Mucosa of rectum (tissue), 2 donors: ENCODE results near the gene CDC25A.
"Not testable (repeated sequence)": the region's sequence is repeated elsewhere in the genome, so short reads cannot be mapped to it uniquely, and the experiment has no call there.

ENCODE experiments used
- H3K27ac ChIP-seq, 2 donors: one replicate each; pipeline ENCODE4 v1.7.0; 2013; ENCODE audit warnings: inconsistent platforms in 2 of 2, low read depth in 2 of 2, low read length in 2 of 2
- H3K27me3 ChIP-seq, 2 donors: one replicate each; pipeline ENCODE4 v1.7.0; 2013; ENCODE audit warnings: low read length in 2 of 2; ENCODE audit not compliant: control insufficient read depth in 2 of 2, insufficient read depth in 2 of 2
- H3K36me3 ChIP-seq, 2 donors: one replicate each; pipeline ENCODE4 v1.7.0; 2013; ENCODE audit warnings: low read length in 2 of 2; ENCODE audit not compliant: control insufficient read depth in 2 of 2, insufficient read depth in 2 of 2
- H3K4me1 ChIP-seq, 2 donors: one replicate each; pipeline ENCODE4 v1.7.0; 2013; ENCODE audit warnings: low read length in 2 of 2, mild to moderate bottlenecking in 1 of 2; ENCODE audit not compliant: control insufficient read depth in 2 of 2, insufficient read depth in 2 of 2
- H3K4me3 ChIP-seq, 2 donors: one replicate each; pipeline ENCODE4 v1.7.0; 2013; ENCODE audit warnings: low read length in 2 of 2
- H3K9ac ChIP-seq, 2 donors: one replicate each; pipeline ENCODE4 v1.7.0; 2013; ENCODE audit warnings: low read length in 2 of 2, low read depth in 1 of 2, mild to moderate bottlenecking in 1 of 2
- H3K9me3 ChIP-seq, 2 donors: one replicate each; pipeline ENCODE4 v1.7.0; 2013; ENCODE audit warnings: low read length in 2 of 2; ENCODE audit not compliant: control insufficient read depth in 2 of 2
- donor health status: healthy.
- donor health status: Normal muscosa, but diverticular disease.

The CDC25A gene

DNA sequence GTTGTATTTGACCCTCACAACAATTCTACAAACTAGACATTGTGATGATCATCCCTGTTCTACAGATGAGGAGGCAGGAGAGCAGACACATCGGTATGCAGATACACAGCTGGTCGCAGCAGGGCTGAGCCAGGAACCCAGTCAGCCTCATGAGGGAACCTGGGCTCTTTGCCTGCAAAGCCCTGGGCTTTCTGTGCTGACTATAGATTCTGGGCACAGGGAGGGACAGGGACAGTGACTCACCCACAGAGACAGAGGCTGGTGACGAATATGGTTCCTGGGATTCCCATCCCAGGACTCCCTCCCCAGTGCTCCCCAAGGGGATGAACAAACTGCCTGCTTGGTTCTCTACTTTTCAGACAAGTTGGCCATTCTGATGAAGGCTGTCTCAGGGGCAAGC is 31.3 kb upstream of the CDC25A start:
- Histone ChIP-seq H3K36me3 (no peaks in the 10 kb centered on the region), H3K9me3 (no peaks in the 10 kb centered on the region), H3K4me1 (peaks cover 0 to 3% of the 10 kb centered on the region in 2 donors)

DNA sequence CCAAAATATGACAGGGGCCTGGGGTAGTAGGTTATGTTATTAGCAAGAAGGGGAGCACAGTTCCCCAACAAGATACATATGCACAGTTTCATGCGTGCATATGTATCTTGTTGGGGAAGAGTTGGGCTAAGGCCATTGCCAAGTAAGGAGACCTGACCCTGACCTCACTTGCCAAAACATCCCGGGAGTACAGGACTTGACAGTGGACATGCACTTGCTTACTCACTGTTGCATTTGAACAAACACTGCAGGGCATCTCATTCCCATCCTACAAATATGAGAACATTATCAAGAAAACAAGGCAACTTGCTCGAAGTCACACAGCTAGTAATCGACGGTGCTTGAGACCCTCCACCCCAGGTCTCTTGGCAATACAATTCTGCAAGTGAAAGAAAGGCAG is 30.3 kb upstream of the CDC25A start:
- Histone ChIP-seq H3K4me3 (no peak overlapping the region), H3K9ac (no peak overlapping the region), H3K27ac (no peak overlapping the region), H3K36me3 (no peaks in the 10 kb centered on the region), H3K27me3 (no peaks in the 10 kb centered on the region), H3K9me3 (no peaks in the 10 kb centered on the region), H3K4me1 (peaks cover 0 to 3% of the 10 kb centered on the region in 2 donors)

More for the DNA sequence above, 31.3 kb upstream of the CDC25A start:
- H3K9ac ChIP-seq: no peak overlapping the region
- no peak overlapping the region for H3K4me3 ChIP-seq
- no peak overlapping the region for H3K27ac ChIP-seq
- H3K27me3 ChIP-seq: no peaks in the 10 kb centered on the region

DNA sequence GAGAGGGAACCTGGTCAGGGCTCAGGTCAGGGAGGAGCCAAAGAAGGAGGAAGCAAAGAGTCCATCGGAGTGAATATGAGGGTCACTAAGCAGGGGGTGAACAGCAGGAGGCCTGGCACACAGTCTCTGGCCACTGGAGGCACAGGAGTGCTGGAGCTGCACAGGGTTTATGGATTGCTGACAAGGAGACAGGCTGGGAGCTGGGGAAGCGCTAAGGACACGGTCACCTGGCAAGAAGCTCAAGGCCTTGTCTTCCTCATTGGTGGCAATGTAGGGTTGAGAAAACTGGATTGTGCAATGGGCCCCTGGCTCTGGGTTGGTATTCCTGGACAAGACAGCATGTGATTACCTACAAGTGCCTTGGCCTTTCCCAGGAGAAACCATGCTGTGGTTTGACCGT is 29.2 kb upstream of the CDC25A start:
- Histone ChIP-seq H3K9ac (no peak overlapping the region), H3K36me3 (no peaks in the 10 kb centered on the region), H3K27ac (no peak overlapping the region), H3K4me3 (no peak overlapping the region), H3K4me1 (peaks cover 0 to 3% of the 10 kb centered on the region in 2 donors), H3K9me3 (no peaks in the 10 kb centered on the region), H3K27me3 (no peaks in the 10 kb centered on the region)

DNA sequence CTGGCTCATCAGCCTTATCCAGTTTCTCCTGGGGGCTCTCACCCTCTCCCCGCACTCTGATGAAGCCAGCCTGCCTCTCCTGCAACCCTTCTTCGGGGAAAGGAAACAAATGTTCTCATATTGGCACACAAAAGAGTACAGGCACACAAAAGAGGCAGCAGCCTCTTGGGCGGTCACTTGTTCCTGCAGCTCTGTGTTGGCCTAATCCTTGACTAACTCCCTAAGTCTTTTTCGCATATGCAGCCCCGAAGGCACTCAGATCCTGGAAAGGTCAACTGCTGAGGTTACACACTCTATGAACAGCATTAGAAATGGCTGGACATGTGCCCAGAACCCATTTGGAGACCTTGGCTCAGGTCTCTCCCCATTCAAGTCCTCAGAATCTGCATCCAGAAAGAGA is 27.7 kb upstream of the CDC25A start:
- Histone ChIP-seq H3K4me1 (peaks cover 0 to 3% of the 10 kb centered on the region in 2 donors), H3K9ac (no peak overlapping the region), H3K4me3 (no peak overlapping the region), H3K27me3 (no peaks in the 10 kb centered on the region), H3K27ac (peak overlapping the region; percentile 38 to 57), H3K36me3 (no peaks in the 10 kb centered on the region), H3K9me3 (no peaks in the 10 kb centered on the region)

DNA sequence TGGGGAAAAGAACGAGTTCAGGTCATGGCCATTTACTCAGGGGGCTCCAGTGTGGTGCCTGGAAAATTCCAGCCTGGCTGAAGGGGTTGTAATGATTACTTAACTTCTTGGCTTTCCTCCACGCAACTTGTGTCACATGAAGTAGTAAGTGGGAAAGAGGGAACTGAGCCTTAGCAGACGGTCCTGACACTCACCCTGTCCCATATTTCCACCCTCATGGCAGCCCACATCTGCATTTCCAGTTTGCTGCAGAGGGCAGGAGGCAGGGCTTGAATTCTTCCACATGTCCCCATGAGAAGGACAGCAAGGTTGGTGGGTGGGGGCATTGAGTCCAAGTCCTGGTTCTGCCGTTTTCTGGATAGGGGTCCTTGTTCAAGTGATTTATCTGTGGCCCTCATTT is 27.2 kb upstream of the CDC25A start:
- Histone ChIP-seq H3K36me3 (no peaks in the 10 kb centered on the region), H3K27ac (peak overlapping the region; percentile 38 to 57), H3K9me3 (no peaks in the 10 kb centered on the region), H3K4me1 (peaks cover 0 to 3% of the 10 kb centered on the region in 2 donors), H3K9ac (no peak overlapping the region), H3K27me3 (no peaks in the 10 kb centered on the region), H3K4me3 (no peak overlapping the region)

DNA sequence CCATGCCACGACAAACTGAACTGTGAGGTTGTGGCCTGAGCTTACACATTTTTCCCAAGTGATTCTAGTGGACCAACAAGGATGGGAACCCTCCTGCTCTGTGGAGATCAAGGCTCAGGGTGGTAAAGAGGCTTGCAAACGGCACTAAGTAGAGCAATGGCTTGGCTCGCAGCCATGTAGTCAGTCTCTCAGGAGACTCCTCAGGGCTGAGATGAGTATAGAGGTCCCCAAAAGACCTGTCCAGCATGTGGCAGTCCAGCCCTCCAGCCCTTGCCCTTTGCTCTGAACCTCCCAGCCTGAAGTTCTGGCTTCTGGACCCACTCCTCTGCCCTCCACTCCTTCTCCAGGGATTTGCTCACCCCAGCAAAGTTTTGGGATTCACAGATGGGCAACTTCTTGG is 26.8 kb upstream of the CDC25A start:
- Histone ChIP-seq H3K4me3 (no peak overlapping the region), H3K9me3 (no peaks in the 10 kb centered on the region), H3K9ac (no peak overlapping the region), H3K4me1 (peaks cover 0 to 3% of the 10 kb centered on the region in 2 donors), H3K36me3 (no peaks in the 10 kb centered on the region), H3K27me3 (no peaks in the 10 kb centered on the region), H3K27ac (peak overlapping the region; percentile 26 to 38)

DNA sequence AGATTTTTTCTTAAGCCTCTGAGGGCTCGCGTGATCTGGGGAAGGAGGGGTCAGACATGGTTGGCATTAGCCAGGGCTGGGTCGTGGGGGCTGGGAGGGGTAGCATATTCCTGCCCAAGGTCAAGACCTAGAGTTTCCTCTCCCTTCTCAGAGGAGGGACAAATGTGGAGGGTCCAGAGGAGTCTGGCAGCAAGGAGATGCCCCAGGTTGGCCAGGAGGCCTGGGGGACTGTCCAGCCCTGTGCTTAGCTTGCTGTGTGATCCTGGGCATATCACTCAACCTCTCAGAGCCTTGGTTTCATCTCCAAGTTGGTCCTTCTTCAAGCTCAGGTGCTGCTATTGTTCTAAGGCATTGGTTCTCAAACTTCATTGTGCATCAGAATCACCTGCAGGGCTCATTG is 26.0 kb upstream of the CDC25A start:
- Histone ChIP-seq H3K9me3 (no peaks in the 10 kb centered on the region), H3K4me1 (peaks cover 0 to 3% of the 10 kb centered on the region in 2 donors), H3K4me3 (no peak overlapping the region), H3K36me3 (no peaks in the 10 kb centered on the region), H3K27ac (no peak overlapping the region), H3K9ac (no peak overlapping the region), H3K27me3 (no peaks in the 10 kb centered on the region)

DNA sequence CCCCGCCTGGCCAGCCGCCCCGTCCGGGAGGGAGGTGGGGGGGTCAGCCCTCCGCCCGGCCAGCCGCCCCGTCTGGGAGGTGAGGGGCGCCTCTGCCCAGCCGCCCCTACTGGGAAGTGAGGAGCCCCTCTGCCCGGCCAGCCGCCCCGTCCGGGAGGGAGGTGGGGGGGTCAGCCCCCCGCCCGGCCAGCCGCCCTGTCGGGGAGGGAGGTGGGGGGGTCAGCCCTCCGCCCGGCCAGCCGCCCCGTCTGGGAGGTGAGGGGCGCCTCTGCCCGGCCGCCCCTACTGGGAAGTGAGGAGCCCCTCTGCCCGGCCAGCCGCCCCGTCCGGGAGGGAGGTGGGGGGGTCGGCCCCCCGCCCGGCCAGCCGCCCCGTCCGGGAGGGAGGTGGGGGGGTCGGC is 23.6 kb upstream of the CDC25A start:
- H3K36me3 ChIP-seq, H3K27me3 ChIP-seq, H3K27ac ChIP-seq, H3K9me3 ChIP-seq, H3K4me3 ChIP-seq, H3K4me1 ChIP-seq, H3K9ac ChIP-seq: not testable (repeated sequence)

DNA sequence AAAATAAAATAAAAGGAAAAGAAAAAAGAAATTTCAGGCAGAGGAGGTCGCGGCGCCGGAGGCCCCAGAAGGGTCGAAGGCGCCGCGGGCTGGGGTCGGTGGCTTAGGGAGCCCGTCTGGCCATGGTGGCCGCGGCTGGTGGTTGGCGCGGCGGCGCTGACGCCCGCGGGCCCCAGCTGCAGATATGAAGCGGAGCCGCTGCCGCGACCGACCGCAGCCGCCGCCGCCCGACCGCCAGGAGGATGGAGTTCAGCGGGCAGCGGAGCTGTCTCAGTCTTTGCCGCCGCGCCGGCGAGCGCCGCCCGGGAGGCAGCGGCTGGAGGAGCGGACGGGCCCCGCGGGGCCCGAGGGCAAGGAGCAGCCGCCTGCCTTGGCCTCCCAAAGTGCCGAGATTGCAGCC is 22.3 kb upstream of the CDC25A start:
- H3K9me3 ChIP-seq, H3K36me3 ChIP-seq, H3K4me1 ChIP-seq, H3K9ac ChIP-seq, H3K27me3 ChIP-seq, H3K27ac ChIP-seq, H3K4me3 ChIP-seq: not testable (repeated sequence)

DNA sequence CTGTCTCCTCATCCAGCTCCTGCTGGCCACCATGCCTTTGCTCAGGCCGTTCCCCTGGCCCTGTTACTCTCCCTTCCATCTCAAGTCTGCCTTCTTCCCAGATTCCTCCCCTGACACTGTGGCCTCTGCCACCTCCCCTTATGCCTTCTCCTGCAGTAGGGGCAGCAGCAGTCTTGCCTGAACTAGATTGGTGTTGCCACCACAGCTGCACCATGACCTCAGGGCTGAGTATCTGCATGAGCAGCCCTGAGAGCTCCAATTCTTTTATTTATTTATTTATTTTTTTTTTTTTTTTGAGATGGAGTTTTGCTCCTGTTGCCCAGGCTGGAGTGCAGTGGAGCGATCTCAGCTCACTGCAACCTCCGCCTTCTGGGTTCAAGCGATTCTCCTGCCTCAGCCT is 21.2 kb upstream of the CDC25A start:
- Histone ChIP-seq H3K27me3 (no peaks in the 10 kb centered on the region), H3K9ac (no peak overlapping the region), H3K4me3 (no peak overlapping the region), H3K27ac (no peak overlapping the region), H3K9me3 (no peaks in the 10 kb centered on the region), H3K36me3 (no peaks in the 10 kb centered on the region), H3K4me1 (no peaks in the 10 kb centered on the region)

DNA sequence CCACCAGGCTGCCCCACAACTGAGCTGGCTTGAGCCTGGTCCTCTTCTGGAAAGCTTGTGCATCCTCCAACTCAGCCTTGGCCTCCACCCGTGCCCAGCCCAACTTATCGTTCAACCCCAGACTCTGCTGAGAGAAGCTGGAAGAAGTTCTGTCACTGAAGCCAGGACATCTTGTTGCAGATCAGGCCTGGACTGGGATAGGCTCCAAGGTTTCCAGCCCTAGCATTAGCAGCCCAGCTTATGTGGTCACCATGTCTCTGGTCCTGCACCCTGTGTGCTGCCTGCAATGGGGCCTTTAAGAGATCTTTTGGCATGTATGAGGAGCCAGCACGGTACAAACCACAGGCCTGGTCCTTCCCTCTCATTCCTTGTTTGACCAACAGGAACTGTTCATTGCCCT is 19.9 kb upstream of the CDC25A start:
- no peak overlapping the region for H3K9ac ChIP-seq
- H3K4me3 ChIP-seq: no peak overlapping the region
- H3K27me3 ChIP-seq: no peaks in the 10 kb centered on the region
- H3K4me1 ChIP-seq: no peaks in the 10 kb centered on the region
- no peaks in the 10 kb centered on the region for H3K9me3 ChIP-seq
- no peak overlapping the region for H3K27ac ChIP-seq
- H3K36me3 ChIP-seq: no peaks in the 10 kb centered on the region
